Skeletal muscle tissue (tissue), 4 donors: ENCODE data around the gene RBM33. TPM values are rescaled to one million over a fixed set of nuclear protein-coding genes. Genes with fewer than 3 reads are reported as not detected.

ENCODE experiments used
- H3K27ac ChIP-seq: one replicate; pipeline ENCODE4 v1.7.0; 2013; ENCODE audit warnings: mild to moderate bottlenecking, low read depth, low read length, inconsistent platforms
- H3K27me3 ChIP-seq, 3 donors: one replicate each; pipeline ENCODE4 v1.7.0; 2013; ENCODE audit warnings: low read length in 3 of 3; ENCODE audit not compliant: control insufficient read depth in 3 of 3, insufficient read depth in 3 of 3
- H3K36me3 ChIP-seq, 3 donors: one replicate each; pipeline ENCODE4 v1.7.0; 2013; ENCODE audit warnings: low read length in 3 of 3; ENCODE audit not compliant: control insufficient read depth in 3 of 3, insufficient read depth in 3 of 3
- H3K4me1 ChIP-seq, 3 donors: one replicate each; pipeline ENCODE4 v1.7.0; 2013; ENCODE audit warnings: low read length in 3 of 3, mild to moderate bottlenecking in 3 of 3; ENCODE audit not compliant: control insufficient read depth in 3 of 3, insufficient read depth in 3 of 3
- H3K4me3 ChIP-seq, 3 donors: one replicate each; pipeline ENCODE4 v1.7.0; 2013; ENCODE audit warnings: low read length in 3 of 3
- H3K9ac ChIP-seq, 3 donors: one replicate each; pipeline ENCODE4 v1.7.0; 2013; ENCODE audit warnings: low read length in 3 of 3, mild to moderate bottlenecking in 3 of 3, moderate library complexity in 2 of 3, low read depth in 1 of 3
- H3K9me3 ChIP-seq, 3 donors: one replicate each; pipeline ENCODE4 v1.7.0; 2013; ENCODE audit warnings: low read length in 3 of 3; ENCODE audit not compliant: control insufficient read depth in 3 of 3
- total RNA-seq: library from RNA; depleted of rRNA; stranded (reverse); fragments of >200 nt; gene quantifications from one replicate; pipeline ENCODE4 v1.2.3, GENCODE V29; 2014
- donor health status: Osteomylitis.

RBM33 gene
- total RNA-seq, 1 donor from 2014 or later: 53.2 TPM

GRCh38 chr7:155745737-155746136 is 101.3 kb downstream of the RBM33 start:
- peaks cover 23 to 35% (median 34%) of the 10 kb centered on the region in 3 donors for H3K36me3 ChIP-seq
- peaks cover 3 to 4% (median 3%) of the 10 kb centered on the region in 3 donors for H3K4me1 ChIP-seq
- no peaks in the 10 kb centered on the region for H3K9me3 ChIP-seq
- H3K9ac ChIP-seq: no peak overlapping the region
- no peaks in the 10 kb centered on the region for H3K27me3 ChIP-seq
- no peak overlapping the region for H3K4me3 ChIP-seq
- no peak overlapping the region for H3K27ac ChIP-seq

DNA sequence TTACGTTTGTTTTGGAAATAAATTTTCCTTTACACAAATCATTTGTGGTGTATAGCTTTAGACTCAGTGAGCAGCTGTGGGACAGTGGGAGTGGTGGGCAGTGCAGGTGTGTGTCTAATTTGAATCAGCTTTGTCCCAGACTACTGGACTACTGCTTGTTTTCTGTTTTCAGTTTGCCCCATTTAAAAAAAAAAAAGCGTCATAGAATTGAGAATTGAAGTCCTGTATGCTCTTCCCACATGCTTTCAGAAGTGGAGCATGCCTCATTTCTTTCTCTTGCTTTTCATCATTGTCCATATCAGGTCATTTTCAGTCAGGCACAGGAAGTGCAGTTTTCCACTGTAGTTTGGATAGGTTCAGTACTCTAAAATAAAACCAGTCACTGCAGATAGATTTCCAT is 101.7 kb downstream of the RBM33 start:
- no peak overlapping the region for H3K4me3 ChIP-seq
- H3K27me3 ChIP-seq: no peaks in the 10 kb centered on the region
- H3K27ac ChIP-seq: no peak overlapping the region
- H3K9ac ChIP-seq: no peak overlapping the region
- H3K36me3 ChIP-seq: peaks cover 23 to 35% (median 34%) of the 10 kb centered on the region in 3 donors
- H3K4me1 ChIP-seq: peaks cover under 1 to 7% (median 4%) of the 10 kb centered on the region in 3 donors
- H3K9me3 ChIP-seq: no peaks in the 10 kb centered on the region

GRCh38 chr7:155747209-155747608 is 102.7 kb downstream of the RBM33 start:
- Histone ChIP-seq H3K27ac (no peak overlapping the region), H3K9me3 (no peaks in the 10 kb centered on the region), H3K4me1 (peaks cover 0 to 14% (median 11%) of the 10 kb centered on the region in 3 donors), H3K9ac (no peak overlapping the region), H3K36me3 (peaks cover 20 to 30% (median 29%) of the 10 kb centered on the region in 3 donors), H3K27me3 (no peaks in the 10 kb centered on the region), H3K4me3 (no peak overlapping the region)

- no peak overlapping the region for H3K9ac ChIP-seq
- peaks cover 14 to 19% (median 18%) of the 10 kb centered on the region in 3 donors for H3K36me3 ChIP-seq
- no peaks in the 10 kb centered on the region for H3K27me3 ChIP-seq
- H3K27ac ChIP-seq: no peak overlapping the region
- H3K9me3 ChIP-seq: no peaks in the 10 kb centered on the region
- no peak overlapping the region for H3K4me3 ChIP-seq
- H3K4me1 ChIP-seq: peaks cover 23 to 36% (median 32%) of the 10 kb centered on the region in 3 donors
These were observed 105.1 kb downstream of the RBM33 start for GRCh38 chr7:155749578-155749977.

DNA sequence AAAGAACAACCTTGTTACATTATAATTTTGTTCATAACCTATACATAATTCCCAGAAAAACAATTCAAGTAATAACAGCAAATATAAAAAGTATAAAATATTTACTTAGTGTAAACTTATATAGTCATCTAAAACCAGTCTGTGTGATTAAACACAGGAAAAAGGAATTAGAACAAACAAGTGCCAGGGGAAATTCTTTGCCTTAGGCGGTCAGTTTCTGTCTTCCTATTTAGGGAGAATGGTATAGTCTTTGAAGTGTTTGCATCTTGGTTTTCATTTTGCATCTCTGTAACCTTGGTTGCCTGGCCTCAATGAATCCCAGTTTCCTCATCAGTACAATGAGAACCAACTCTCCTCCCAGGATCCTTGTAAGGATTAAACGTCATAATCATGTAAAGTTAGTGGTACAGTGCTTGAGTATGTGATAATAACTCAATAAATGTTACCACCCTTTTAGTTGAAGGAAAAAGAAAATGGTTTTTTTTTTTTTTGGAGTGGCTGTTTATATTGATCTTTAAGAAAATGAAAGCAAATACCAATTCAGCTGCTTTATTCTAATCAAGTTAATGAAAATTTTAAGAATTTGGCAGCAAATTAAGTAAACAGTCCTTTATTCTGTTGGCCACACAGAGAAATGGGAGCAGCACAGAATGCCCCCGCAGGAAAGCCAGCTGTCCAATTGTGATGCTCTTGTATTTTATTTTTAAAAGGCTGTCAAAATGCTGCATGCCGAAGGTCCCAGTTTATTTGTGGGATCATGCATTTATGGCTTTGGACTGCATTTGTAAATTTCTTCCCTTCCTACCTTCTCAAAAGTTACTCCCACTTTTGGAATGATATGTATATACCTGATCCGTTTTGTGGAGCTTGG is 106.0 kb downstream of the RBM33 start:
- peaks cover 27 to 39% (median 36%) of the 10 kb centered on the region in 3 donors for H3K4me1 ChIP-seq
- H3K4me3 ChIP-seq: no peak overlapping the region
- H3K9me3 ChIP-seq: no peaks in the 10 kb centered on the region
- no peak overlapping the region for H3K9ac ChIP-seq
- no peaks in the 10 kb centered on the region for H3K27me3 ChIP-seq
- no peak overlapping the region for H3K27ac ChIP-seq
- peaks cover 6 to 12% (median 9%) of the 10 kb centered on the region in 3 donors for H3K36me3 ChIP-seq

GRCh38 chr7:155751409-155751808 is 106.9 kb downstream of the RBM33 start:
- no peak overlapping the region for H3K9ac ChIP-seq
- H3K27ac ChIP-seq: no peak overlapping the region
- H3K36me3 ChIP-seq: peaks cover 0 to 3% (median 0%) of the 10 kb centered on the region in 3 donors
- no peaks in the 10 kb centered on the region for H3K9me3 ChIP-seq
- no peaks in the 10 kb centered on the region for H3K27me3 ChIP-seq
- H3K4me3 ChIP-seq: no peak overlapping the region
- peaks cover 27 to 39% (median 36%) of the 10 kb centered on the region in 3 donors for H3K4me1 ChIP-seq

DNA sequence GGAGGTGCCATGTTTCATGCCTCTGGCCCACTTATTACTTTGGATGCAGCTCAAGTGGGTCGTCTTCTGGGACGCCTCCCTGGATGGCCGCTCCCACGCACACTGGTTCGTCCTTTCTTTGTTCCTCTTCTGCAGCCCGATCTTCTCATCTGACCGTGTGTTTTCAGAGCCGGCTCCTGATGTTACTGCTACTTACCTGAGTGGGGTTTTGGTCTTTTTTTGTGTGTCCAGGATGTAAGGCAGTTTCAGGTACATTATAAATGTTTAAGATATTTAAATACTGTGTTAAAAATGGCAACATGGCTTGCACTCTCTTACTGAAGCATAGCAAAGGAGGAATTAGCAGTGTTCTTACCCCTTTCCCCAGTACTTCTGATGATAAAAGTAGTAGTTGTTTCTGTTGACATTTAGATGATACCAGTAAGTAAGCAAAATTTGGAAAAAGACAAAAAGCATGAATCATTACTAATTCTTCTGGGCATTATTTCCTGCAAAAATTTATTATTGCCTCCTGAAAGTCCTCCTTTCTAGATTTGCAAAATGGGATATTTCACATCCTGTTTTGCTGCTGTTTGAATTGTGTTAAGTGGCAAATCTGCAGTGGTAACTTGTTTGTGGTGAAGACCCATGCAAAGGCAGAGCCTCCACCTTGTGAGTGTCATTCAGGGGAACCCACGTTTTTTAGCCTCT is 108.4 kb downstream of the RBM33 start:
- H3K4me1 ChIP-seq: peaks cover 27 to 39% (median 36%) of the 10 kb centered on the region in 3 donors

DNA sequence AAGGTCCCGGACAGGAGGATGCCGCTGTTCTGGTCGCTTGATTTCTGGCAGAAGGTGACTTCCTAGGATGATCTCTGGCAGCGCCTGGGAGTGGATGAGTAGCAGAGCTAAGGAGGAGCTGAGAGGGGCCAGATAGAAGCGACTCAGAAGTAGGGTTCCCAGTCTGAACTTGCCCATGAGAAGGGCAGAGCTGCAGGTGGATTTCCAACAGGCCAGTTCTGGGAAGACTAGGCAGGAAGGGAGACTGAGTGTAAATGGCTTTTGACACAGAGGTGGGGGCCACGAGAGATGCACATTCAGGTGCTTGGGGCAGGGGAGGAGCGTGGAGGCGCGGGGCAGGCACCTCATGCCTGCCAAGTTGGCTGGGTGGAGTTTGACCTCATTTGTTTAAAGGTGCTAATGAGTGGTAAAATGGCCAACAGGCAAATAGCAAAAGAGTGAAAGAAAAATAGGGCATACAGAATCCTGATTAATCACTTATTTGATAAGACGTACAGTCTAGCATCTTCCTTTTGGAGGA is 109.0 kb downstream of the RBM33 start:
- Histone ChIP-seq H3K4me1 (peaks cover 27 to 39% (median 36%) of the 10 kb centered on the region in 3 donors), H3K9me3 (no peaks in the 10 kb centered on the region), H3K27ac (no peak overlapping the region), H3K4me3 (no peak overlapping the region), H3K9ac (no peak overlapping the region), H3K36me3 (no peaks in the 10 kb centered on the region), H3K27me3 (no peaks in the 10 kb centered on the region)

More for the DNA sequence above, 108.4 kb downstream of the RBM33 start:
- H3K9me3 ChIP-seq: no peaks in the 10 kb centered on the region
- no peaks in the 10 kb centered on the region for H3K36me3 ChIP-seq
- H3K27ac ChIP-seq: no peak overlapping the region
- H3K27me3 ChIP-seq: no peaks in the 10 kb centered on the region
- no peak overlapping the region for H3K4me3 ChIP-seq
- H3K9ac ChIP-seq: no peak overlapping the region

GRCh38 chr7:155754165-155754564 is 109.7 kb downstream of the RBM33 start:
- Histone ChIP-seq H3K27me3 (no peaks in the 10 kb centered on the region), H3K4me3 (no peak overlapping the region), H3K9ac (no peak overlapping the region), H3K36me3 (no peaks in the 10 kb centered on the region), H3K4me1 (peaks cover 27 to 36% (median 36%) of the 10 kb centered on the region in 3 donors), H3K9me3 (no peaks in the 10 kb centered on the region), H3K27ac (no peak overlapping the region)
